SKM-1 (cell line): Measurements from ENCODE around the gene ATP8A2.
"Not testable (repeated sequence)": the region's sequence is repeated elsewhere in the genome, so short reads cannot be mapped to it uniquely, and the experiment has no call there.

Experiments
- DNase-seq: peaks from one replicate; lab custom pipeline; 2025; ENCODE audit not compliant: unreplicated experiment; lab: John Stamatoyannopoulos, UW

Gene ATP8A2

DNA sequence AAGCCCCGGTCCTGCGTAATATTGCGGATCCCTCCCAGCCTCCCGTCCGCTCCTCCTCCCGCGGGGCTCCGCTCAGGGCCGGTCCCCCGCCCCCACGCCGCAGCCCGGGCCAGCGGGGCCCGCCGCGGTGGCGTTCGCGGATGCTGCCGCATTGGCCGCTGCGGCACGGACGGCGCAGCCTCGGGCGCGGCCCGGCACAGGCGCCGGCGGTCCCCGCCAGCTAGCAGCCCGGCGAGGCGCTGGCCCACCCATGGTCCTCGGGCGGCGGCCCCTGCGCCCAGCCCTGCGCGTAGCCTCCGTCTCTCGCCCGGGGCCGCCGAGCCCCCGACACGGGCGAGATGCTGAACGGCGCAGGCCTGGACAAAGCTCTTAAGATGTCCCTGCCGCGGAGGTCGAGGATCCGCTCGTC, at the start of gene ATP8A2:
TSS of gene ATP8A2 (plus strand) at position 100 of the 409 bp plus-strand sequence. CDS start at position 339, 239 bp downstream.
- DNase-seq, result no peak

DNA sequence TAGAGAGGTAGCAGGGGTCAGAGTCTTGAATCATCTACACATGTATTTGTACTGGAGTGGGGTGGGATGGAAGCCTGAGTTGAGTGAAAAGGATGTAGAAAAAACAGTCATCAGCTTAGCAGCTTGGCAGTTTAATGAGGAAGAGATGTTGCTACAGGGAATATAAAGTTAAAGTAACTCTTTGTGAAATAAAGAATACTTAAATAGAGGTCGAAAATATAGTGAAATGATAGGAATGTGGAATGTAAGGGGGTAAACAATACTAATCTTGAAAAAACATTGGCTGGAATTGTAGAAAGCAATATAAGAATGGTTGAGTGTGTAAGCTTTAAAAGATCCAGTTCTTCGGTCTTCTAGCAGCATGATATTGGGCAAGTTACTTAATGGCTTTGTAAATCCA, 47.7 kb upstream of the ATP8A2 start:
- DNase-seq, result no peak

DNA sequence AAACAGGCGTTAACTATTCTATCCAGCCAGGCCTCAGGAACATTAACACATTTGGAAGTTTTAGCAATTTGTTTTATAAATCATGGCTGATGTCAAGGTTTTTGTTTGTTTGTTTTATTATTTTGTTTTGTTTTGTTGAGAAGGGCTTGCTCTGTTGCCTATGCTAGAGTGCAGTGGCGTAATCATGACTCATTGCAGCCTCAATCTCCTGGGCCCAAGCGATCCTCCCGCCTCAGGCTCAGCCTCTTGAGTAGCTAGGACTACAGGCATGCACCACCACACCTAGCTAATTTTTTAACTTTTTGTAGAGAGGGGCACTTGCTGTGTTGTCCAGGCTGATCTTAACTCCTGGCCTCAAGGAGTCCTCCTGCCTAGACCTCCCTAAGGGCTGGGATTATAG, 42.1 kb upstream of the ATP8A2 start:
- DNase-seq, result no peak

DNA sequence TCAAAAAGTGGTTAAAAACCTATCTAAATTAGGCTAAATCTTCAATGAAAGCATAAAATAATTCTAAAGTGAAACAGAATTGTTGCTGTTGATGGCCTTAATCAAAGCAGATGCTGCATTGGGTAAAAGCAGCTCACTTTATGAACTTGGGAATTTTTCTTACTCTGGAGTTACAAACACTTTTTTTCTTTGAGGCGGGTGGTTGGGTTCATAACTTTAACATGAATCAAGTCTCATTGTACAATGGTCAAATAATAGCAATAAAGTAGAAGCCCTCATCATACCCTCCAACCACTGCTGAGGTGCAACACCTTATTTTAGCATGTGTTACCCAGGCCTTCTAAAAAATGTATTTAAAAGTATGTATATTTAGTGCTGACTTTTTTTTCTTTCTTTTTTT, 41.2 kb upstream of the ATP8A2 start:
- DNase-seq, result no peak

DNA sequence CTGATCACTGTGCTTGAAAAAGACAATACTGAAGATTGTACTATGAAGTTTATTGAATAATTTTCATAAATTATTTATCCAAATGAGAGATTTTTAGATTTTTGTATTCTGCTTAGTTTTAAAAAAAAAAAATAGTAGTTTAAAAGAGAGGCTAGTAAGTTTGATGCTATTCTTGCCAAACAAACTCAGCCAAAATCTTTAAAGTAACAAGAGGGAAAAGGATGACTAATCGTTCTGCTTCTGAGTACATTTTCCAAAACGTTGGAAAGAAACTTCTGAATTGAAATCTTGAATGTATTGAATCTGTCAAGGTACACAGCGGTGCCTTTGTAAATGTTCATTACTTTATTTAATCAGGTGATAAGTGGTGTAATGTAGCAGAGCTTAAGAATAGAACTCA, 35.9 kb upstream of the ATP8A2 start:
- no peak for DNase-seq

DNA sequence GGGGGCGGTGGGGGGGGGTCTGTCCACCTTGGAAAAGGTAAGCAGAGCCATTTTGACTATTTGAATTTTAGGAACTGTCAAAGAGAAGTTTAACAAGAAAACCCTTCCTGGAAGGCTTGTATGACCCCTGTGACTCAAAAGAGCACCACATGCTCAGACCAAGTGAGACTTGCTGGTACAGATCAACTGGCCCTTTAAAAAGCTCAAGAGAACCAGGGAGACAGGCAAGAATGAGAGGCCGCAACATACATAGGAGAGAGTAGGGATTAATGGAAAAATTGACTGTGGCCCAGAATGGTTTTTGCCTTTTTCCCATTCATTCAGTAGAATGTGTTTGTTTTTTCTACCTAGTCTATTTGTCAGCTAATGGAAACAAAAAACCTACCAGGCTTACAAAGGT, 26.2 kb upstream of the ATP8A2 start:
- no peak for DNase-seq

DNA sequence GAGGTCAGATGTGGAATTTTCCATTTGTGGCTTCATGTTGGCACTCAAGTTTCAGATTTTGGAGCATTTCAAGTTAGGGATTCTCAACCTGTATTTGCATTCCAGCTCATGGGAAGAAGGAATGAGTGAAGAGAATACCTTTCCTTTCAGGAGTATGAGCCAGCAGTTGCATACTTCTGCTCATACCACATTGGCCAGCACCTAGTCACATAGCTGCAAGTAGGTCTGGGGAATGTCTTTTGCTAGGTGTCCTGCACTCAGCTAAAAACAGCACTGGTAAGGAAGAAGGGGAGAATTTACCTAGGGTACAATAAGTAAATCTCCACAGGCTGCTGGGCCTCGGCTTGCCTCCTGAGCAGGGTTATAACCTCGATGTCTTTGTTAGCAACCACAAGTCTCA, 24.6 kb upstream of the ATP8A2 start:
- no peak for DNase-seq

DNA sequence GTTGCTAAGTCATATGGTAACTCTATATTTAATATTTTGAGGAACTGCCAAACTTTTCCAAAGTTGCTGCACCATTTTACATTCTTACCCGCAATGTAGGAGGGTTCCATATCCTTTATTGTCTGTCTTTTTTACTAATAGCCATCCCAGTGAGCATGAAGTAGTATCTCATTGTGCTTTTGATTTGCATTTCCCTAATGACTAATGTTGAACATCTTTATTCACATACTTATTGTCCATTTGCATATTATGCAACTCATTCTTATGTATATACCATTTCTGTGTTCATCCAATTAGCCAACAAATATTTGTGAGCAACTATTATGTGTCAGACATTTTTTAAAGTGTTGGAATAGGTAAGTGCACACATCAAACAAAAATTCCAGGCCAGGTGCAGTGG, 20.4 kb upstream of the ATP8A2 start:
- no peak for DNase-seq

DNA sequence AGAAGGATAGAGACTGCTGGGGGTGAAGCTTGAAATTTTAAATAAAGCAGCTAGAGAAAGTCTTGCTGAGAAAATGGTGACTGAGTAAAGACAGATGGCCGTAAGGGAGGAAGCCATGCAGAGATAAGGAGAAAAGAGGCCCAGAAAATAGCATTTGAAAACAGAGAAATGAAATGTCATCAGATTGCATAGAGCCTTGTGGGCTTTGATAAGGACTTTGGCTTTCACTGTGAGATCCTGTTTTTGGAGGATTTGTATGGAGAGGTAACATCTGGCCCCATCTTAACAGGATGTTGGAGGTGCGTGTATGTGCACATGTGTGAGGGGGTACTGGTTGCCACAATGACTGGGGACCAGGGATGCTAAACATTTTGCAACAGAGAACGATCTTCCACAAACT, 19.5 kb upstream of the ATP8A2 start:
- DNase-seq, result no peak

DNA sequence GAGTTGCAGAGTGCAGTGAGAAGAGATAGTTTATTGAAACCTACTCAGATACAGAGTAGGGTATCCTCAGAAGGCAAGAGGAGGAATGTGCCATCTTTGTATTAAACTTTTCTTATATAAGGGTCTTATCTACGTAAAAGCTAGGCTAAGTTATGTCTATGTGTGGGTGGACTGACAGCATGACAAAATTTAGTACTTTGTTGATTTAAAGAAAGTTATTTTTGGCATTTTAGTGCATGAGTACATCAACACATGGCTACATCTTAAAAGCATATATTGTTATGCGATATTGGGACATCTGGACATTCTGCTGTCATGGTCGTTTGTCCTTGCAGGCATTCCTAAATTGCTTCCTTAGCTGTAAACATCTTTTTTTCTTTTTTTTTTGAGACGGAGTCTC, 19.0 kb upstream of the ATP8A2 start:
- no peak for DNase-seq

DNA sequence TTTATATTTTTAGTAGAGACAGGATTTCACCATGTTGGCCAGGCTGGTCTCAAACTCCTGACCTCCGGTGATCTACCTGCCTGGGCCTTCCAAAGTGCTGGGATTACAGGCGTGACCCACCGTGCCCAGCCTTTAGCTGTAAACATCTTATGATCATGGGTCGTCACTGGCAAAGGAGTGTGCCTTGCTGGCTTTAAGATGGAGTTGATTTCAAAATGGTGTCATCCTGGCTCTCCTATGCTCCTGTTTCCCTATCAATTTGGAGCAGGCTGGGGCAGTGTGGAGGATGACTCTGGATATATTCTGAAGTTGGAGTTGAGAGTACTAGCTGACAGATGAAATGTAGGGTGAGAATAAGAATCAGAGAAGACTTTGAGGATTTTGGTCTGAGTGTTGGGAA, 18.4 kb upstream of the ATP8A2 start:
- DNase-seq, result no peak

DNA sequence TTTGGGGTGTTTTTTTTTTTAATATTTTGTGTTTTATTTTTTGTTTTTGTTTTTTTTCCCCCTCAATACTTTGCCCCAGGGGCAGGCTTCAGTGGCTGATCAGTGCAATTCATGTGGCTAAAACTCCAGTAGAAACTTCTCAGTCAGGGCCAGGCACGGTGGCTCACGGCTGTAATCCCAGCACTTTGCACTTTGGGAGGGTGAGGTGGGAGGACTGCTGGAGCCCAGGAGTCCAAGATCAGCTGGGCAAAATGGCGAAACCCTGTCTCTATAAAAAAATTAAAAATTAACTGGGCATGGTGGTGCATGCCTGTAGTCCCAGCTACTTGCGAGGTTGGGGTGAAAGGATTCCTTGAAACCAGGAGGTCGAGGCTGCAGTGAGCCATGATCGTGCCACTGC, 17.4 kb upstream of the ATP8A2 start:
- no peak for DNase-seq

DNA sequence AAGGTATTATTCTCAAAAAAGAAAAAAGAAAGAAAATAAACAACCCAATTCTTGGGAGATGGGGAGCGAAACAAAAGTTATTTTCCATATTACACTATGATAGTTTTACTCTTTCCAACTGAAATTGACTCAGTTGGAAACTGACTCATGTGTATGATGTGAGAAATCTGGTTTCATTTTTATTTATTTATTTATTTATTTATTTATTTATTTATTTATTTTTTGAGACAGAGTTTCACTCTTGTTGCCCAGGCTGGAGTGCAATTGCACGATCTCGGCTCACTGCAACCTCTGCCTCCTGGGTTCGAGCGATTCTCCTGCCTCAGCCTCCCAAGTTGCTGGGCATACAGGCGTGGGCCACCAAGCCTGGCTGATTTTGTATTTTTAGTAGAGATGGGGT, 11.3 kb upstream of the ATP8A2 start:
- DNase-seq, result not testable (repeated sequence)

DNA sequence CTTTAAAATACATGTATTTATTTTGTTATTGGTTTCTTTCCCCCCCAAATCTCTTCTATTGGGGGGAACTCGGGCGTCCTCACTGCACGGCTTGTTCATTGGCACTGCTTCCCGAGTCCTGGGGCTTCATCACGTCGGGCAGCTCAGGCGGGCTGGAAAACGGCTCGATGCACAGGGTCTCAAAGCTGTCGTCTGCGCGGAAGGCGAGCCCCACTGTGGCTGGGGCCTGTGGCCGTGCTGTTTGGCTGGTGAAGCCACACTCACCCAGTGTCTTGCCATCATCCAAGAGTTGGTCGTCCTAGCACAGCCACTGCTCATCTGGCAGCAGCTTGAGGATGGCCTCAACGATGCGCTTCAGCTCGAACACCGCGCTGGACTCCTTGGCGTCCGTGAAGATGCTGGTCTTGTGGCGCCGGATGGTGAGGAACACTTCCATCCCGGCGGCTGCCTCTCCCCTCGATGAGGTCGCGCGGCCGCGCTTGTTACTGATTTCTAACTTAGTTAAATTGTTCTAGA, 6.0 kb upstream of the ATP8A2 start:
- DNase-seq, result no peak

DNA sequence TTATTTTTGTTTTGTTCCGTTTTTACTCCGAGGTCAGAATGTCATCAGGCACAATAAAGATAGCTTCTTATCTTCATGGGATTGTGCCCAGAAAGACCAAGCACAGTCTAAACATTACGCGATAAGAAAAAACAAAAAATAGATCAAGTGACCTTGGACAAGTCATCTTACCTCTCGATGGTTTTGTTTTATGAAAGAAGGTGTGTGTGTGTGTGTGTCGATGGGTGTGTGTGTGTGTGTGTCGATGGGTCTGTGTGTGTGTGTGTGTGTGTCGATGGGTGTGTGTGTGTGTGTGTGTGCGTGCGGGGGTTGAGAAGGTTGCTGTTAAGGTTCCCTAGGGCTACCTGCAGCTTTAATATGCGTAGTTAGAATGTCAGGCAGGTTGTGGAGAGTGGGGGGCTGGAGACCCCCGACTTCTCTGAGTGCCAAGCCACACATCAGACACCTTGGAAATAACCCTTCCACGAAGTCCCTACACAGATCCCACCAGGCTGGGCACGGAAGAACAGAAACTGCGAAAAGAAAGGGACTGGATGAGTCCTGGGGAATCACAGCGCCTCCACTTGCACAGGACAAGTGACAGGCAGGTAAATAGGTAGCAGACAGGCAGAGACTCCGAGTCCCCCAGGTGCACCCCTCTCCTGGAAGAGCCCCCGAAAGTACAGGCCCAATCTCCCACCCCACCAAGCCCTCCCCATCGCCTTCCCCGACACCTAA, 458 bp upstream of the ATP8A2 start:
- no peak for DNase-seq

DNA sequence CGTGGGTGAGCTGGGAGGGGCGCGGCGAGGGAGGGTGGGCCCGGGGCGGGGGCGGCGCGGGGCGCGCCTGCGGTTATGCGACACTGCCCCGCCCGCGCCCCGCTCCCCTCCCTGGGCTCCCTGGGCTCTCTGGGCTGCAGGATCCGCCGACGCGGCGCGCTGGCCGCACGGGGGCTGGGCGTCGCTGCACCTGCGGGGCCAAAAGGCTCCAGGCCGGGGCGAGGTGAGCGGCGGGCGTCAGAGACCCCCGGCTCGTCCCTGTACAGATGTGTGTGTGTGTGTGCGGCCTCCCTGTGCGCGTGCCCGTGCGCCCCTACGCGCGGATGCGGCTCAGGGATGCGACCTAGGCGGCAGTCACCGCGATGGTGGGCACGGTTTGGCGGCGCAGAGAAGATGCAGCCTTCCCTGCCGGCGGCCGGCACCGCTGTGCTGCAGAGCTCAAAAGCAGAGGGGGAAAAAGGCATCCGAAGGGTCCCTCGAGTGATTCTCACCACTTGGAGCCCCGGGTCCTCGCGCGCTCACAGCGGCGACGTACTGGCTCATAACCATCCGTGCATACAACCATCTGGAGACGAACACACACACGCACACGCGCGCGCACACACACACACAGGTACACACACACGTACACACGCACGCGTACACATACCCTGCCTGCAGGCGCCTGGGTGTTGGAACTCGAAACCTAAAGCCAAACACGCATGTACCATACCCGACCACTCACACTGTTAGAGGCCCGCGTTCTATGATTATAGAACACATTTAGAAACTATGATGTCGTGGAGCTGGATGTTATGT, 709 bp downstream of the ATP8A2 start:
- no peak for DNase-seq

DNA sequence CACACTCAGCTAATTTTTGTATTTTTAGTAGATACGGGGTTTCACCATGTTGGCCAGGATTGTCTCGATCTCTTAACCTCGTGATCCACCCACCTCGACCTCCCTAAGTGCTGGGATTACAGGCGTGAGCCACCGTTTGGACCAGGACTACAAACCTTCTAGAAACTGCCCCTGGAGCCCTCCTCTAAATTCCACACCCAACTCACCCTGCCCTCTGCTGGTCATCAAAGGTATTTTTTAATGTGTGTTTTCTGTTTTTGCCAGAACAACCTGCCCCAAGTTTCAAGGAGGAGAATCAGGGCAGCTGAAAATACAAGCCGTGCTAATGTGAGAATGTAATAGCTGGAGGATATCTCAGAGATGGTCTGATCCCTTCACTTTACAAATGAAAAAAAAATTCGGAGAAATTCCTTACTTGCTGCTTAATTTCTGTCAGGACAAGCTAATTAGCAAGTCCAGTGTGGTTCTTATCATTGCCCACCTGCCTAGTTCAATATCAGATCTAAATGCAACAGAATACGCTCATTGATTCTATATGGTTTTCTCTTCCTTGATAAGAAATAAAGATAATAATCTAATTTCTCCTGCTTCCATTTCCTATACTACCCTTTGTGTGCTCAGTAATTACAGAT, 4.1 kb downstream of the ATP8A2 start:
- peak; percentile 25 for DNase-seq

DNA sequence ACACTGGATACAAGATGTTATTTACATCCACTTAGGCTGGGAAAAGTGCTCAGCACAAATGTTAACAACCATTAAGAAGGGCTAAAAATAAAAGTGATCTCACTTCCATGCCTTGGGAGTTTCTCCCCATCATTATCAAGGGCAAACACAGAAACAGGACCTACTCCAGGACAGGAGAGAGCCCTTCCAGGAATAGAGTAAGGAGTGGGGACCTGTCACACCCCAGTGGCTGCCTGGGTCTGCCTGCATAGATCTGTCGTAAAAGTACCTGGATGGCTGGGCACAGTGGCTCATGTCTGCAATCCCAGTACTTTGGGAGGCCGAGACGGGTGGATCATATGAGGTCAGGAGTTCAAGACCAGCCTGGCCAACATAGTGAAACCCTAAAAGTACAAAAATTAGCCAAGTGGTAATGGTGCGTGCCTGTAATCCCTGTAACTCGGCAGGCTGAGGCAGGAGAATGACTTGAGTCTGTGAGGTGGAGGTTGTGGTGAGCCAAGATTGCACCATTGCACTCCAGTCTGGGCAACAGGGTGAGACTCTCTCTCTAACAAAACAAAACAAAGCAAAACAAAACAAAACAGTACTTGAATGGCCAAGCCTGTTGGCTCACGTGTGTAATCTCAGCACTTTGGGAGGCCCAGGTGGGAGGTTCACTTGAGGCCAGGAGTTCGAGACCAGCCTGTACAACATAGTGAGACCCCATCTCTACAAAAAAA, 5.6 kb downstream of the ATP8A2 start:
- DNase-seq, result no peak

DNA sequence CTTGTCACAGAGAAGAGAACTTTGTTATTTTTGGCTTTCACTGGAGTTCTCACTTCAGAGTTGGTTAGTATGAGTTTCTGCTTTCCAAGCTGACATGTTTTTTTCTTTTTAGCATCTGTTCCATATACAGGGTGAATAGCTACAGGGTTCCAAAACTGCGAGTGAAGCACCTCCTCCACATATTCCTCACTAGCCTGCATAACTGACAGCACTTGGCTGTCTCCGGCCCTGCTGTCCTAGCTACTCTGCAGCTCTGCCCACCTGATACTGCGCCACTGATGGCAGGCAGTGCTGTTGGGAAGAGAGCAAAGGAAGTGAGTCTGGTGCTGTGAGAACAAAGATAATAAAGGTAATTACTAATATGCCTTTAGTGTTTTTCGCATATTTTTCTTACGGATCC, 6.8 kb downstream of the ATP8A2 start:
- no peak for DNase-seq

DNA sequence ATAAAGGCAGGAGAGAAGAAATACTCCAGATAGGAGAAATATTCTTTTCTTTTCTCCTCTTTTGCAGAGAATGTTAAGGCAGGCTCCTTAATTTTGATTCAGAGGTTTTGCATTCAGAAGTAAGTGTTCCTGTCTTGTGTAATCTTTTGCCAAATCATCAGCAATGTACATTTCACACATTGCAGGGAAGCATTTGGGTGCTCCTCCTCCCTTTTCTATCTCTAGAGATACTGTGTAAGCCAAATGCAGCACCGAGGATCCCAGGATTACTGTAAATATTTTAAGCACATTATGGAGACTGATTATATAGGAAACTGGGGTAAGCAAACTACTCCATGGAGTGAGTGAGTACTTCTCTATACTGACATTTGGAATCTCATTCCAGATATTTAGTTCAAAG, 7.2 kb downstream of the ATP8A2 start:
- no peak for DNase-seq

DNA sequence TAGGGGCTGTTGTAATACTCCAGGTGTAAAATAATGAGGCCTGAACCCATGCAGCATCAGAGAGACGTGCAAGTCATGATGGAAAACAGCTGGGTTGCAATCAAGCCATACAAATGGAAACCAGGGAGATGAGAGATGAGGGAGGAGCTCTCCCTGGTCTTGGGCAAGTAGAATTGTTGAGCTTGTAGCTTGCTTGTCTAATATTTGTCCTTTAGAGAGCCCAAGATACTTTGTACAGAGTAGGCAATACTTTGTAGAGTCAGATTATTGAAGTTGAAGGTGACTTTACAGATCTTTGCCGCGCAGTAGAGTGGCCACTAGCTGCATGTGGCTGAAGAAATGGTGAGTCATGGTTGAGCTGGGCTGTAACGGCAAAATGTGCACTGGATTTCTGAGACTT, 8.3 kb downstream of the ATP8A2 start:
- DNase-seq, result no peak
